SH-SY5Y (cell line): ENCODE data around the gene PKP4.

Source experiments
- GATA2 ChIP-seq: IDR thresholded peaks from 2 replicates; pipeline ENCODE4 v1.6.1; 2011; ENCODE audit warnings: mild to moderate bottlenecking, low read depth, low read length
- GATA3 ChIP-seq: IDR thresholded peaks from 2 replicates; pipeline ENCODE4 v1.6.1; 2011; ENCODE audit warnings: low read depth, mild to moderate bottlenecking, low read length, moderate library complexity

DNA sequence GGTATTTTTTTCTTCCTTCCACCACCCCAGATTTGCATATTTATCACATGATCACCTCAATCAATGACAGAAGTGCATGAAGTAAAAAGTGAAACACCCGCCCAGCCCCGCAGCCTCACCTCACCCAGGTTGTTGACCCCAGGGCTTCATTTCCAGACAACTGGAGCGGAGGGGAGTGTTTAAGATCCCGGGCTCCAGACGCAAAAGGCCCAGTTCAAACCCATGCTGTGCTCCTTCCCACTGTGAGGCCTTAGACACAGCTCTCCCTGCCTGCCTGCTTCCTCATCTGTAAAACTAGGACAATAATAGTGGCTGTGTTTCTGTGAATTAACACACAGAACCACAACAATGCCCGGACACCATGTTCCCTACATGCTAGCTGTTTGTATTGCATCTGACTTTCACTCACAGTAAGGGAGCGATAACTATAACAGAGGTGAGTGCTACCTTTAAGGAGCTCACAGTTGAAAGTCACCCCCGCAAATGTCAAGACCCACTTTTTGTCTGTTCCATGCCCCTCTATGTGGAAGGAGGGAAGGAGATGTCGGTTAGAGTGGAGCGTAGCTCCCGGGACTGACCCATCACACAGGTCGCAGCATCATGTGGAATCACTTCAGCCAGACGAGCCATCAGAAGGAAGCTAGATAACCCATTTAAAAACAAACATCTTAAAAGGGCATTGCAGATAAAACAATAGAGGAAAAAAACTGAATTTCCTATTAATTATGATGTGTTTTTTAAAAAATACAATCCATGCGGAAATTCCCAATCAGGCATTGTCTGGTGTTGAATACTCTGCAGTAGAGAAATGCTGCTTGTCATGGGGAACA lies 260.8 kb downstream of the PKP4 start:
- TF ChIP-seq GATA2: no peak
- no peak for TF ChIP-seq GATA3
